H7 (cell line): Measurements from ENCODE around the gene RBM4. TPM values are rescaled to one million over a fixed set of nuclear protein-coding genes. Genes with fewer than 3 reads are reported as not detected.
"Not testable (repeated sequence)": the region's sequence is repeated elsewhere in the genome, so short reads cannot be mapped to it uniquely, and the experiment has no call there.

Experiments used
- DNase-seq: peaks from one replicate; pipeline ENCODE4 v3.0.0; 2012
- H3K27me3 ChIP-seq: 2 replicates; pipeline ENCODE4 v1.6.0; 2011; ENCODE audit warnings: mild to moderate bottlenecking, low read length; ENCODE audit not compliant: control insufficient read depth, insufficient read depth
- H3K36me3 ChIP-seq: replicated peaks from 2 replicates; pipeline ENCODE4 v1.5.1; 2011; ENCODE audit warnings: low read length; ENCODE audit not compliant: control insufficient read depth, insufficient read depth
- H3K4me3 ChIP-seq: 2 replicates; pipeline ENCODE4 v1.5.1; 2011; ENCODE audit warnings: low read depth, mild to moderate bottlenecking, control low read depth, low read length, moderate library complexity; ENCODE audit not compliant: insufficient read depth
- total RNA-seq: library from RNA; depleted of rRNA; stranded (reverse); fragments of >200 nt; shearing (Covaris generic); gene quantifications from 2 replicates; pipeline ENCODE4 v1.2.3, GENCODE V29; 2014; rRNA removed

The RBM4 gene
- total RNA-seq, result 120 and 134 TPM in 2 replicates

- Histone ChIP-seq H3K36me3 (peaks cover 31% of the 10 kb centered on the region), H3K4me3 (peak within 1 kb of the TSS; percentile 85), H3K27me3 (no peaks in the 10 kb centered on the region)
- peak; percentile 99 for DNase-seq
These were observed at the start of gene RBM4 for GRCh38 chr11:66638177-66639065. TSS of gene RBM4 (plus strand) at chr11:66638703. CDS start at chr11:66639712, 1,009 bp downstream.

GRCh38 chr11:66589315-66589714 is 49.2 kb upstream of the RBM4 start:
- not testable (repeated sequence) for DNase-seq, H3K4me3 ChIP-seq, H3K27me3 ChIP-seq, H3K36me3 ChIP-seq

GRCh38 chr11:66589996-66590675 is 48.4 kb upstream of the RBM4 start:
- peak; percentile 12 for DNase-seq
- H3K27me3 ChIP-seq, result no peaks in the 10 kb centered on the region
- no peak overlapping the region for H3K4me3 ChIP-seq
- no peaks in the 10 kb centered on the region for H3K36me3 ChIP-seq

GRCh38 chr11:66591175-66591574 is 47.3 kb upstream of the RBM4 start:
- peak; percentile 12 for DNase-seq
- Histone ChIP-seq H3K4me3 (no peak overlapping the region), H3K27me3 (no peaks in the 10 kb centered on the region), H3K36me3 (no peaks in the 10 kb centered on the region)

GRCh38 chr11:66592457-66593302 is 45.8 kb upstream of the RBM4 start, which contains the start of the genes CCDC87 and CCS:
TSS of gene CCDC87 (minus strand) at chr11:66593063. CDS start at chr11:66593015, 48 bp downstream.
TSS of gene CCS (plus strand) at chr11:66593185. CDS start at chr11:66593262, 77 bp downstream.
- no peaks in the 10 kb centered on the region for H3K27me3 ChIP-seq
- H3K4me3 ChIP-seq, result peak within 1 kb of the TSS; percentile 57
- peak; percentile 100 for DNase-seq
- H3K36me3 ChIP-seq, result peaks cover 2% of the 10 kb centered on the region; the same call in 1 of the 2 replicates

GRCh38 chr11:66593303-66593635 is 45.2 kb upstream of the RBM4 start:
- peaks cover 2% of the 10 kb centered on the region; the same call in 1 of the 2 replicates for H3K36me3 ChIP-seq
- no peak for DNase-seq
- H3K4me3 ChIP-seq, result peak overlapping the region; percentile 57
- no peaks in the 10 kb centered on the region for H3K27me3 ChIP-seq

- DNase-seq, result no peak
- Histone ChIP-seq H3K36me3 (peaks cover 2% of the 10 kb centered on the region; the same call in 1 of the 2 replicates), H3K4me3 (peak overlapping the region; percentile 57), H3K27me3 (no peaks in the 10 kb centered on the region)
These were observed 44.9 kb upstream of the RBM4 start for GRCh38 chr11:66593650-66594049.

- Histone ChIP-seq H3K36me3 (peaks cover 7% of the 10 kb centered on the region), H3K4me3 (no peak overlapping the region), H3K27me3 (no peaks in the 10 kb centered on the region)
- DNase-seq, result no peak
These were observed 43.1 kb upstream of the RBM4 start for GRCh38 chr11:66595245-66595904.

- Histone ChIP-seq H3K27me3 (no peaks in the 10 kb centered on the region), H3K36me3 (peaks cover 11% of the 10 kb centered on the region), H3K4me3 (no peak overlapping the region)
- no peak for DNase-seq
These were observed 39.5 kb upstream of the RBM4 start for GRCh38 chr11:66598993-66599392.

- Histone ChIP-seq H3K4me3 (no peak overlapping the region), H3K36me3 (peaks cover 15% of the 10 kb centered on the region), H3K27me3 (no peaks in the 10 kb centered on the region)
- DNase-seq, result no peak
These were observed 38.3 kb upstream of the RBM4 start for GRCh38 chr11:66600219-66600618.

- Histone ChIP-seq H3K36me3 (peaks cover 15% of the 10 kb centered on the region), H3K4me3 (no peak overlapping the region), H3K27me3 (no peaks in the 10 kb centered on the region)
These were observed 37.8 kb upstream of the RBM4 start for GRCh38 chr11:66600631-66601233.

GRCh38 chr11:66603072-66603471 is 35.4 kb upstream of the RBM4 start:
- Histone ChIP-seq H3K4me3 (no peak overlapping the region), H3K36me3 (peaks cover 22% of the 10 kb centered on the region), H3K27me3 (no peaks in the 10 kb centered on the region)
- DNase-seq, result no peak

More at GRCh38 chr11:66600631-66601233, 37.8 kb upstream of the RBM4 start:
- no peak for DNase-seq

- Histone ChIP-seq H3K4me3 (no peak overlapping the region), H3K36me3 (peaks cover 22% of the 10 kb centered on the region), H3K27me3 (no peaks in the 10 kb centered on the region)
- no peak for DNase-seq
These were observed 34.3 kb upstream of the RBM4 start for GRCh38 chr11:66604155-66604554.
